Neuronal stem cell (in vitro differentiated cells): ENCODE measurements around the gene TSSC4.

Experiments used
- DNase-seq: peaks from one replicate; pipeline ENCODE4 v3.0.0-alpha.2; 2013; ENCODE audit warnings: low spot score
- H2AFZ ChIP-seq: one replicate; pipeline ENCODE4 v1.6.1; 2013; ENCODE audit warnings: mild to moderate bottlenecking, low read length, inconsistent platforms
- H2AK5ac ChIP-seq: 2 replicates; pipeline ENCODE4 v1.6.1; 2013; ENCODE audit warnings: low read depth, mild to moderate bottlenecking, inconsistent platforms, low read length, moderate library complexity, mixed read lengths
- H2BK120ac ChIP-seq: 2 replicates; pipeline ENCODE4 v1.6.1; 2013; ENCODE audit warnings: low read depth, mild to moderate bottlenecking, inconsistent platforms, low read length, moderate library complexity, mixed read lengths
- H2BK12ac ChIP-seq: one replicate; pipeline ENCODE4 v1.6.1; 2013; ENCODE audit warnings: low read length, inconsistent platforms
- H2BK15ac ChIP-seq: 2 replicates; pipeline ENCODE4 v1.6.1; 2013; ENCODE audit warnings: mild to moderate bottlenecking, low read length, inconsistent platforms, mixed read lengths
- H2BK5ac ChIP-seq: one replicate; pipeline ENCODE4 v1.6.1; 2013; ENCODE audit warnings: inconsistent platforms, mild to moderate bottlenecking, low read length, moderate library complexity
- H3K14ac ChIP-seq: one replicate; pipeline ENCODE4 v1.6.1; 2013; ENCODE audit warnings: low read length, inconsistent platforms
- H3K18ac ChIP-seq: 2 replicates; pipeline ENCODE4 v1.6.1; 2013; ENCODE audit warnings: low read length, inconsistent platforms
- H3K23ac ChIP-seq: 2 replicates; pipeline ENCODE4 v1.6.1; 2013; ENCODE audit warnings: low read depth, mild to moderate bottlenecking, mixed read lengths, low read length, inconsistent platforms; ENCODE audit not compliant: poor library complexity
- H3K27ac ChIP-seq: replicated peaks from 3 replicates; pipeline ENCODE4 v1.5.1; 2013; ENCODE audit warnings: low read length, inconsistent platforms
- H3K27me3 ChIP-seq, 3 experiments: 2 replicates each; pipeline ENCODE4 v1.6.1; 2013; ENCODE audit warnings: low read length in 3 of 3, mild to moderate bottlenecking in 2 of 3, inconsistent platforms in 1 of 3, low read depth in 1 of 3, mixed read lengths in 1 of 3, moderate library complexity in 1 of 3; ENCODE audit not compliant: control insufficient read depth in 3 of 3, insufficient read depth in 3 of 3
- H3K36me3 ChIP-seq, 2 donors: replicated peaks in 1 of 2; 2 replicates each; pipeline ENCODE4 v1.6.1; 2013; ENCODE audit warnings: low read length in 2 of 2; ENCODE audit not compliant: control insufficient read depth in 2 of 2, insufficient read depth in 2 of 2
- H3K4ac ChIP-seq: 2 replicates; pipeline ENCODE4 v1.6.1; 2013; ENCODE audit warnings: inconsistent platforms, mild to moderate bottlenecking, low read length, moderate library complexity
- H3K4me1 ChIP-seq, 2 donors: 1 replicate in 1 of 2; 2 replicates in 1 of 2; pipeline ENCODE4 v1.6.1; 2013; ENCODE audit warnings: low read length in 2 of 2, low read depth in 1 of 2; ENCODE audit not compliant: control insufficient read depth in 2 of 2, insufficient read depth in 1 of 2
- H3K4me2 ChIP-seq: one replicate; pipeline ENCODE4 v1.6.1; 2013; ENCODE audit warnings: mild to moderate bottlenecking, low read length, inconsistent platforms; ENCODE audit not compliant: insufficient read depth, poor library complexity, severe bottlenecking
- H3K4me3 ChIP-seq, 2 donors: 2 replicates each; pipeline ENCODE4 v1.5.1; 2013; ENCODE audit warnings: low read length in 2 of 2, mild to moderate bottlenecking in 2 of 2, inconsistent platforms in 1 of 2, moderate library complexity in 1 of 2
- H3K79me1 ChIP-seq: one replicate; pipeline ENCODE4 v1.6.1; 2013; ENCODE audit warnings: low read depth, mild to moderate bottlenecking, inconsistent platforms, low read length, moderate library complexity
- H3K9ac ChIP-seq: one replicate; pipeline ENCODE4 v1.6.1; 2013; ENCODE audit warnings: mild to moderate bottlenecking, low read depth, low read length, inconsistent platforms; ENCODE audit not compliant: poor library complexity
- H3K9me3 ChIP-seq, 2 donors: replicated peaks in 1 of 2; 2 replicates each; pipeline versions ENCODE3 to v1.6.1; 2013; ENCODE audit warnings: low read length in 2 of 2, mild to moderate bottlenecking in 2 of 2, inconsistent platforms in 1 of 2, low read depth in 1 of 2, mixed read lengths in 1 of 2, moderate library complexity in 1 of 2; ENCODE audit not compliant: control insufficient read depth in 2 of 2, insufficient read depth in 1 of 2
- H4K8ac ChIP-seq: one replicate; pipeline ENCODE4 v1.6.1; 2013; ENCODE audit warnings: low read depth, mild to moderate bottlenecking, inconsistent platforms, low read length, moderate library complexity
- H4K91ac ChIP-seq: one replicate; pipeline ENCODE4 v1.6.1; 2013; ENCODE audit warnings: low read length, low read depth, mild to moderate bottlenecking, inconsistent platforms; ENCODE audit not compliant: poor library complexity
- WGBS, 2 donors: extraction: QIAGEN DNeasy Blood & Tissue Kit; methylation state at CpG; one replicate each; pipeline ENCODE4 v1.1.7; 2013; ENCODE audit warnings: missing lambda C conversion rate in 2 of 2, mixed read lengths in 1 of 2; ENCODE audit not compliant: insufficient read length in 2 of 2, insufficient replicate concordance in 1 of 2; ENCODE audit errors: extremely low coverage in 2 of 2; 5-methylcytosine and 5-hydroxymethylcytosine counted together

Gene TSSC4

DNA sequence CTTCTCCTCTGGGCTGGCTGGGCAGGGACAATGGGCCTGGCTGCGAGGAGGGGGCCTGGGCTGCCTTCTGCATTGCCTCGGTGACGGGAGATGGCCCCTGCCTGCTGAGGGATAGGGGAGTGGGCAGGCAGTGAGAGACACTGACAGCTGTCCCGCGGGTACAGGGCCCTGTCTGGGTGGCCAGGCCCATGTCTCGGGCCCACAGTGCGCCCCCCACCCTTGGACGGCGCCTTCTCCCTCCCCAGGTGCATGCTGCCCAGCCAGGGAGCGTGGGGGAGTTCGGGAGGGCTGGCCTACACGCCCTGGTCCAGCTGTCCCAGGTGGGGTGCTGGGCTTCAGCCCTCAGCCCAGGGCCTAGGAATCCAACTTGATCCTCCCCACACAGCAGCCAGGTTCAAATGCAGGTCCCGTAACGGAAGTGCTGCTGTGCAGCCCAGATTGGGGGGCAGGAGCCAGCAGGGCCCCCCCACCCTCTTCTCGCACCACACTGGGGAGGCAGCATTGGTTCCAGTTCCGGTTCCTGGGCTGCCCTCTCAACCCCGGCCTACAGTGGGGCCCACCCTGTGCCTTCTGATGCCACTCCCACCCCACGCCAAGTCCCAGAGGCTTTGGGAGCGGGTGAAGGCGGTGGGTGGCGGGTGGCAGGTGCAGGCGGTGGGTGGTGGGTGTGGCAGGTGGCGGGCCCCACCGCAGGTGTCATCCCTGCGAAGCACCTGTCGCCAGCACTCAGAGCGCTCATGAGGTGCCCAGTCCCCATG is 7.3 kb upstream of the TSSC4 start:
- peak overlapping the region; percentile 31 for H3K23ac ChIP-seq
- no peak overlapping the region for H3K4me2 ChIP-seq
- H3K4me3 ChIP-seq: no peak overlapping the region
- H4K91ac ChIP-seq: no peak overlapping the region
- H3K14ac ChIP-seq: no peak overlapping the region
- no peaks in the 10 kb centered on the region for H3K27me3 ChIP-seq
- peak overlapping the region; percentile 17 for H4K8ac ChIP-seq
- H3K4ac ChIP-seq: no peak overlapping the region
- no peak overlapping the region for H3K27ac ChIP-seq
- H3K18ac ChIP-seq: no peak overlapping the region
- H2BK15ac ChIP-seq: no peak overlapping the region
- H2AFZ ChIP-seq: no peak overlapping the region
- no peak overlapping the region for H2AK5ac ChIP-seq
- WGBS, 2 donors: no CpG with 5 or more reads among the region's 27 CpGs
- H2BK5ac ChIP-seq: no peak overlapping the region
- H3K4me1 ChIP-seq: peaks cover 11 to 19% of the 10 kb centered on the region in 2 donors
- H3K79me1 ChIP-seq: peaks cover 38% of the 10 kb centered on the region
- no peak overlapping the region for H2BK120ac ChIP-seq
- no peaks in the 10 kb centered on the region for H3K9me3 ChIP-seq
- H3K9ac ChIP-seq: peak overlapping the region; percentile 21
- no peak for DNase-seq
- peaks cover 26 to 78% of the 10 kb centered on the region in 2 donors for H3K36me3 ChIP-seq
- H2BK12ac ChIP-seq: no peak overlapping the region

DNA sequence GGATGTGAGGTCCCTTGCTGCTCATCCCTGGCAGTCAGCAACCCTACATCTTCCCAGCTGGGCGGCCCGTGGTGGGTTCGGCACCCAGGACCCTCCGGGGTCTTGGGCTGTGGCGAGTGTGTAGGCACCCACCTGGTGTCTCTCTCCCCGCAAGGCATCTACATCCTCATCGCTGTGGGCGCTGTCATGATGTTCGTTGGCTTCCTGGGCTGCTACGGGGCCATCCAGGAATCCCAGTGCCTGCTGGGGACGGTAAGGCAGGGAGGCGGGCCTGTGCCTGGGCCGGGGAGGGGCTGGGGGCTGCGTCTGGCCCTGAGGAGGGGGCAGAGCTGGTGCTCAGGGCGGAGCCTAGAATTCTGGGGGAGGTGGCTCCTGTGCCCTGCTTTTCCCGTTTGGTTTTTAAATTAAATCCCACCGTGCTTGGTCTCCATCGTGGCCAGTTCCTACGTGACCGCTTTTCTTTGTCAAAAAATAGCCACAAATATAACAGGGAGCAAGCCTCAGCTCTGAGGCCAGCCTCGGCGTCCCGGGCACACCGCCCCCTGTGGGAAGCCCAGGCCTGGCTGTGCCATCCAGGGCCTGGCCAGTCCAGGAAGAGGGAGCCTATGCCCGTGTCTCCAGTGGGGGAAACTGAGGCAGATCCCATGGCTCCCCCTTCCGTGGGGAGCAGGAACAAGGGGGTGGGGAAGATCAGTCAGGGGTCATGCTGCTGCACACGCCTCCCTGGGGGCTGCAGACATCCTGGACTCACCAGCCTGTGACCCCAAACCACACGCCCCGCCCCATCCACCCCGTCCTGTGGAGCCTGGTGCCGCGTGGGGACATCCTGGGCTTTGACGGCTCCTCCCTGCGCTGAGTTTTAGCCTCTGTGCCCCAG is 6.4 kb upstream of the TSSC4 start:
- Histone ChIP-seq H2BK12ac (peak overlapping the region; percentile 41), H3K27me3 (no peaks in the 10 kb centered on the region), H2AK5ac (no peak overlapping the region), H2BK5ac (no peak overlapping the region), H3K79me1 (peaks cover 33% of the 10 kb centered on the region), H4K8ac (no peak overlapping the region), H3K4ac (no peak overlapping the region), H3K4me1 (peaks cover 4 to 11% of the 10 kb centered on the region in 2 donors), H3K4me3 (no peak overlapping the region), H3K14ac (no peak overlapping the region), H3K23ac (no peak overlapping the region), H3K36me3 (peaks cover 24 to 82% of the 10 kb centered on the region in 2 donors), H3K9ac (no peak overlapping the region), H3K27ac (no peak overlapping the region), H3K9me3 (no peaks in the 10 kb centered on the region), H2BK15ac (no peak overlapping the region), H2AFZ (no peak overlapping the region), H4K91ac (no peak overlapping the region), H3K18ac (no peak overlapping the region), H3K4me2 (no peak overlapping the region), H2BK120ac (no peak overlapping the region)
- no CpG with 5 or more reads among the region's 34 CpGs for WGBS, 2 donors
- no peak for DNase-seq

DNA sequence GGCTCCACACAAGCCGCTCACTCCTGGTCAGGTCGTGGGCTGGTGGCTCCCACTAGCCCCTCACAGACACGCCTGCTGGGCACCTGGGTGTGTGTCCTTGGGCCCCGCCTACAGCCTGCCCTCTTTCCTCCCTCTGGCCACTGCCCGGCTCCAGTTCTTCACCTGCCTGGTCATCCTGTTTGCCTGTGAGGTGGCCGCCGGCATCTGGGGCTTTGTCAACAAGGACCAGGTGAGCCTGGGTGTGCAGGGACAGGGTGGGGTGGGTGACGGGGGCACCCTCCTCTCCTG is 5.8 kb upstream of the TSSC4 start:
- Histone ChIP-seq H3K14ac (no peak overlapping the region), H3K27ac (no peak overlapping the region), H3K79me1 (peaks cover 30% of the 10 kb centered on the region), H3K18ac (no peak overlapping the region), H3K36me3 (peaks cover 24 to 78% of the 10 kb centered on the region in 2 donors), H4K8ac (no peak overlapping the region), H3K9me3 (no peaks in the 10 kb centered on the region), H3K4me3 (no peak overlapping the region), H2BK120ac (no peak overlapping the region), H2BK15ac (no peak overlapping the region), H3K27me3 (no peaks in the 10 kb centered on the region), H2AFZ (no peak overlapping the region), H3K9ac (no peak overlapping the region), H3K23ac (no peak overlapping the region), H3K4ac (no peak overlapping the region), H4K91ac (no peak overlapping the region), H2BK12ac (no peak overlapping the region), H3K4me2 (no peak overlapping the region), H3K4me1 (peaks cover 5 to 11% of the 10 kb centered on the region in 2 donors), H2AK5ac (no peak overlapping the region), H2BK5ac (no peak overlapping the region)
- WGBS, 2 donors: no CpG with 5 or more reads among the region's 8 CpGs
- DNase-seq: no peak

DNA sequence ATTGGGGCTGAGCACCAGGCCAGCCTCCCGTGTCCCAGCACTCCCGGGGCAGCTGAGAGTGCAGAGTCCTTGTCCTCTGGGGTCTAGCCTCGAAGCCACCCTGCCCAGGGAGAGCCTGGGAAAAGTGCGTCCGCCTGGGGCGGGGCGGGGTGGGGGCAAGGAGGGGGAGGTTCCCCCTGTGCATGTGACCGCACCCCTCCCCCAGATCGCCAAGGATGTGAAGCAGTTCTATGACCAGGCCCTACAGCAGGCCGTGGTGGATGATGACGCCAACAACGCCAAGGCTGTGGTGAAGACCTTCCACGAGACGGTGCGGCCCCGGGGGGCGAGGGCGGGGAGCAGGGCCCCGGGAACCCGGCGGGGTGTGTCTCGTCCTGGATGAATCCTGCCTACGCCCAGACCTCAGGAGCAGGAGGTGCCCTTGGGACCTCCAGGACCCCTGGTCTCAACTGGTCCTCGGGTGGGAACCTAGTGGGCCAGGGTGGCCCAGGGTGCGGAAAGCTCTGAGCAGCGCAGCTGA is 5.3 kb upstream of the TSSC4 start:
- no peak overlapping the region for H3K4me3 ChIP-seq

More for the DNA sequence above, 5.3 kb upstream of the TSSC4 start:
- H3K4me2 ChIP-seq: no peak overlapping the region
- no peak overlapping the region for H3K4ac ChIP-seq
- no peak overlapping the region for H3K27ac ChIP-seq
- H3K4me1 ChIP-seq: peaks cover 5 to 11% of the 10 kb centered on the region in 2 donors
- peaks cover 24 to 73% of the 10 kb centered on the region in 2 donors for H3K36me3 ChIP-seq
- H2BK5ac ChIP-seq: no peak overlapping the region
- DNase-seq: no peak
- no peak overlapping the region for H3K14ac ChIP-seq
- H3K9ac ChIP-seq: no peak overlapping the region
- H2BK15ac ChIP-seq: no peak overlapping the region
- no peak overlapping the region for H2BK120ac ChIP-seq
- H3K27me3 ChIP-seq: no peaks in the 10 kb centered on the region
- H4K8ac ChIP-seq: no peak overlapping the region
- no peaks in the 10 kb centered on the region for H3K9me3 ChIP-seq
- no peak overlapping the region for H3K23ac ChIP-seq
- H2AFZ ChIP-seq: no peak overlapping the region
- no peak overlapping the region for H4K91ac ChIP-seq
- H2AK5ac ChIP-seq: no peak overlapping the region
- no peak overlapping the region for H2BK12ac ChIP-seq
- H3K79me1 ChIP-seq: peaks cover 27% of the 10 kb centered on the region
- H3K18ac ChIP-seq: no peak overlapping the region
- no CpG with 5 or more reads among the region's 26 CpGs for WGBS, 2 donors
